Heart right ventricle (tissue), 16 donors: Measurements from ENCODE around the gene PIM3. TPM values are rescaled to one million over a fixed set of nuclear protein-coding genes. Genes with fewer than 3 reads are reported as not detected.

Source experiments
- ATAC-seq, 8 donors: fragments of 200-7000 bp; cut with Tn5 transposase; one replicate each; pipeline ENCODE4 v1.9.1; 2020; ENCODE audit warnings: mild to moderate bottlenecking in 8 of 8, moderate library complexity in 8 of 8, moderate number of reproducible peaks in 1 of 8
- DNase-seq, 2 donors: peaks; one replicate each; pipeline ENCODE4 v3.0.0-alpha.2; 2020
- H3K27ac ChIP-seq, 10 donors: fragments of 200-600 bp; sonication (generic) in 2 of 10; one replicate each; pipeline versions ENCODE4 v1.5.0 to v1.8.0; 2020 to 2022; ENCODE audit warnings: mild to moderate bottlenecking in 3 of 10
- H3K27me3 ChIP-seq, 7 donors: fragments of 200-600 bp; one replicate each; pipeline ENCODE4 v1.8.0; 2021 to 2022; ENCODE audit warnings: mild to moderate bottlenecking in 2 of 7
- H3K36me3 ChIP-seq, 9 donors: fragments of 200-600 bp; sonication (generic) in 1 of 9; one replicate each; pipeline versions ENCODE4 v1.5.0 to v1.8.0; 2020 to 2022; ENCODE audit warnings: mild to moderate bottlenecking in 2 of 9
- H3K4me1 ChIP-seq, 9 donors: fragments of 200-600 bp; sonication (generic) in 1 of 9; one replicate each; pipeline versions ENCODE4 v1.5.0 to v1.8.0; 2020 to 2022; ENCODE audit warnings: mild to moderate bottlenecking in 4 of 9
- H3K4me3 ChIP-seq, 10 donors: fragments of 200-600 bp; sonication (generic) in 2 of 10; one replicate each; pipeline versions ENCODE4 v1.5.0 to v1.8.0; 2020 to 2022; ENCODE audit warnings: mild to moderate bottlenecking in 7 of 10, moderate library complexity in 2 of 10
- H3K9me3 ChIP-seq, 11 donors: fragments of 200-600 bp in 10 of 11; sonication (generic) in 2 of 11; one replicate each; pipeline versions ENCODE4 v1.5.0 to v1.8.0; 2013 to 2022; ENCODE audit warnings: mild to moderate bottlenecking in 2 of 11, control low read depth in 1 of 11, moderate library complexity in 1 of 11
- WGBS, 2 donors: extraction: QIAGEN DNeasy Blood & Tissue Kit; methylation state at CpG; one replicate each; pipeline ENCODE4 v1.1.7; 2013; ENCODE audit warnings: inconsistent platforms in 1 of 2; 5-methylcytosine and 5-hydroxymethylcytosine counted together
- intact Hi-C, 10 donors: fragments of 100-400 bp; cut with DNase I; formaldehyde crosslinking; loops; one replicate each; pipeline versions ENCODE4 v1.11.1 to v1.14.2; 2022
- polyA plus RNA-seq, 2 donors: library from polyadenylated mRNA; stranded (reverse); fragments of 200-250 nt; gene quantifications; one replicate each; pipeline ENCODE4 v1.2.3, GENCODE V29; 2013
- total RNA-seq, 10 donors: library from RNA; stranded (reverse); fragmentation: NEBNext Ultra II Directional in 3 of 10; extraction: Animal tissue kit (Norgen Biotek cat#: 25700) in 3 of 10; gene quantifications; one replicate each; pipeline versions ENCODE4 v1.2.1 to v1.2.4, GENCODE V29; 2021 to 2023
- TF ChIP-seq, protein P1 (sequence below), 9 donors: fragments of 200-600 bp; sonication (generic) in 2 of 9; IDR thresholded peaks; one replicate each; pipeline versions ENCODE4 v1.5.0 to v1.8.0; 2021 to 2022; ENCODE audit warnings: antibody characterized with exemption in 9 of 9, mild to moderate bottlenecking in 5 of 9, moderate library complexity in 1 of 9
- donor health status: Arrhythmogenic right ventricular cardiomyopathy.
- donor health status: ischemic (EF 13 %, LVEDD 7.1; RV severe dilation, severe dysfunction).
- donor health status: healthy with polysubstance abuse.
- donor health status: DM: no; HTN: yes; CAD: no.
- donor health status: DM: no; HTN: no; CAD: no.
- donor health status: ischemic (EF 25% LVEDD 6.9; RV normal size, moderate dysfunction).
- donor health status: ischemic (EF 25% LVEDD 5.7; RV mildly dilated, moderate dysfunction).
- donor health status: healthy.
- donor health status: DM: yes; HTN: yes; CAD: no.
- donor health status: Ischemic cardiomyopathy.
- donor health status: ischemic (EF 35%, LVEDD 5.7; RV mildly dilated, moderate dysfunction).
- donor health status: nonischemic (EF 11% LVEDD 7.7; RV severe dilation, severe dysfunction).
- donor health status: DM: yes; HTN: yes; CAD: no.
- donor health status: PGD.
- donor health status: ischemic (EF 29% LVEDD 5.4; RV normal size, mild dysfunction).
- donor health status: nonischemic (EF 23%, LVEDD 6.1; RV moderate dilation, normal function).

The PIM3 gene
- total and polyA plus RNA-seq, 12 donors = 27.4 to 81.6 (median 43.7) TPM

DNA sequence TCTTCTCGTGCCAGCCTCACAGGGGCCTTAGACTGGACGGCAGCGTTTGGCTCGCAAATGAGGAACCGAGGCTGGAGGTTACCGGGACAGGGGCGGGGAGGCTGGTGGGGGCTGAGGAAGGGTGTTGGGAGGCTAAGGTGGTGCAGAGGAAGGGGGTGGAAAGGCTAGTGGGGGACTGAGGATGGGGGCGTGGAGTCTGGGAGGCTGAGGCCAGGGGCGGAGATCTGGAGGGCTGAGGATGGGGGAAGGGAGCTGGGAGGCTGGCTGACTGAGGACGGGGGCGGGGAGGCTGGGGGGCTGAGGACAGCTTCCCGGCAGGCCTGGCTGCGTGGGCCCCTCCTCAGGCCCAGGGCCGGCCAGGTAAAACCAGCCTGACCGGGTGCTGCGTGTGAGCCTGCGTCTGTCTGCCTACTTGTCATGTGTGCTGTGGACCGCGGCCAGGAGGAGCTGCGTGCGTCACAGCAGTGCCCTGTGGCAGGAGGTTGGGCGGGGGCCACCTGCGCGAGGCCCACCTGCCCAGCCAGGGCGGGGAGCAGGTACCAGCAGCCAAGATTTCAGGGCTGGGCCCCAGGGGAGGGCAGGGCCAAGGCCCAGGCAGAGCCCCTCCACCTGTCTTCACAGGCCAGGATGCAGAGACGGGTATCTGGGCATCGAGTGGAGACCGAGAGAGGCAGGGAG lies 9.4 kb upstream of the PIM3 start:
- H3K27ac ChIP-seq = no peak overlapping the region
- 93 to 94% methylated on average over 28 of the region's 28 CpGs for WGBS, 2 donors
- H3K27me3 ChIP-seq = no peaks in the 10 kb centered on the region
- H3K4me3 ChIP-seq = no peak overlapping the region
- intact Hi-C loops = no loop called here
- H3K9me3 ChIP-seq = no peaks in the 10 kb centered on the region
- TF ChIP-seq, protein P1, sequence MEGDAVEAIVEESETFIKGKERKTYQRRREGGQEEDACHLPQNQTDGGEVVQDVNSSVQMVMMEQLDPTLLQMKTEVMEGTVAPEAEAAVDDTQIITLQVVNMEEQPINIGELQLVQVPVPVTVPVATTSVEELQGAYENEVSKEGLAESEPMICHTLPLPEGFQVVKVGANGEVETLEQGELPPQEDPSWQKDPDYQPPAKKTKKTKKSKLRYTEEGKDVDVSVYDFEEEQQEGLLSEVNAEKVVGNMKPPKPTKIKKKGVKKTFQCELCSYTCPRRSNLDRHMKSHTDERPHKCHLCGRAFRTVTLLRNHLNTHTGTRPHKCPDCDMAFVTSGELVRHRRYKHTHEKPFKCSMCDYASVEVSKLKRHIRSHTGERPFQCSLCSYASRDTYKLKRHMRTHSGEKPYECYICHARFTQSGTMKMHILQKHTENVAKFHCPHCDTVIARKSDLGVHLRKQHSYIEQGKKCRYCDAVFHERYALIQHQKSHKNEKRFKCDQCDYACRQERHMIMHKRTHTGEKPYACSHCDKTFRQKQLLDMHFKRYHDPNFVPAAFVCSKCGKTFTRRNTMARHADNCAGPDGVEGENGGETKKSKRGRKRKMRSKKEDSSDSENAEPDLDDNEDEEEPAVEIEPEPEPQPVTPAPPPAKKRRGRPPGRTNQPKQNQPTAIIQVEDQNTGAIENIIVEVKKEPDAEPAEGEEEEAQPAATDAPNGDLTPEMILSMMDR (IDR thresholded peaks at IDR 0.05) = no peak
- peaks cover 24 to 53% (median 34%) of the 10 kb centered on the region in 9 donors for H3K4me1 ChIP-seq
- DNase-seq = no peak
- no peaks in the 10 kb centered on the region for H3K36me3 ChIP-seq
- ATAC-seq = no peak

DNA sequence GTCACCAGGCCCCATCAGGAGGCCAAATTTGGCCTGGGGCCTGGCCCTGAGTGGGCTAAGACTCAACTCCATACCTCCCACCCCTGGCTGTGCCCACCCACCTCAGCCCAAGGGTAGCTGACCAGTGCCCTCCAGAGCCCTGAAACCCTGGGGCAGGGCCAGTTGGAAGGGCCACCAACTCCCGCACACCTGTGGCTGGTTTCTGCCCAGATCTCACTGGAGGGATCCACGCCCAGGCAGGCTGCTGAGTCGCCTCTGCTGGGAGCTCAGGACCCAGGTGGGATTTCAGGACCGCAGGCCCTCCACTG lies 8.9 kb upstream of the PIM3 start:
- peaks cover 24 to 58% (median 38%) of the 10 kb centered on the region in 9 donors for H3K4me1 ChIP-seq
- H3K27ac ChIP-seq = no peak overlapping the region
- no peak overlapping the region for H3K4me3 ChIP-seq
- 88 to 94% methylated on average over 4 of the region's 4 CpGs for WGBS, 2 donors
- H3K36me3 ChIP-seq = no peaks in the 10 kb centered on the region
- DNase-seq = no peak
- H3K9me3 ChIP-seq = no peaks in the 10 kb centered on the region
- no peaks in the 10 kb centered on the region for H3K27me3 ChIP-seq
- no peak for ATAC-seq
- intact Hi-C loops = no loop called here
- TF ChIP-seq, protein P1 (IDR thresholded peaks at IDR 0.05) = no peak

DNA sequence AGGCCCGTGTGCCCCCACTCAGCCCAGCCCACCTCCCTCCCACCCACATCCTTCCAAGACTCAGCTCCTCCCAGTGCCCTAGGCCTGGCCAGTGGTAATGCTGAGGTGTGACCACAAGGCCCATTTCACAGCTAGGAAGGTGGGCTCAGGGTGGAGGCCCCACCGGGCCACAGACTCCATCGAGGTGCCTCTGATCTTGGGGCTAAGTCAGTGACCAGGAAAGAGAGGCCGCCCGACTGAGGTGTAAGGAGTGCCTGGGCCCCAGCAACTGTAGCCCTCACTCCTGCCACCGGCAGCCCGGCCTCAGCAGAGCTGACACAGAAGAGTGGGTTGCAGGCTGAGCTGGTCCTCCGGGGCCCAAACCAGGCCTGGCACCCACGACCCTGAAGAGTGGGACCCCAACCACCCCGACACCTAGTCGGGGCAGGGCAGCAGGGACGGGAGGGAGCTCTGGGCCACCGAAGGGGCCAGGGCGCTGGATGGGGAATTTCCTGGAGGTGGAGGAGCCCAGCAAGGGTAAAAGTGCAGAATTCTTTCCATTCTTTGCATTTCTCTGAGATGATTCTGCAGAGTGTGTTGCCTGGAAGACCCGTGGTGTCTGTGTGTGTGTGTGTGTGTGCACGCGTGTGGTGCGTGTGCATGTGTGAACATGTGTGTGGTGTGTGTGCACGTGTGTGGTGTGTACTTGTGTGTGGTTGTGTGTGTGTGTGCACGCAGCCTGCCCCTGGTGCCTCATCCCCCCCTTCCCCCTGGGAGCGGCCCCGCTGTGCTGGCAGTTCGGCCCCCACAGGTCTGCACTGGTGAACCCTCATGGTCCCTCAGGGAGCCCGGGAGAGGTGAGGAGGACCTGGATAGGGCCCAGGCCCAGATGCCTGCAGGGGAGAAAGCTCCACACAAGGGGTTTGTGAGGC lies 8.3 kb upstream of the PIM3 start:
- H3K4me1 ChIP-seq = peaks cover 24 to 59% (median 38%) of the 10 kb centered on the region in 9 donors
- DNase-seq (no peak), ATAC-seq (no peak)
- no peak overlapping the region for H3K4me3 ChIP-seq
- 78 to 80% methylated on average over 24 of the region's 24 CpGs for WGBS, 2 donors
- no peaks in the 10 kb centered on the region for H3K36me3 ChIP-seq
- TF ChIP-seq, protein P1 (IDR thresholded peaks at IDR 0.05) = no peak
- no peaks in the 10 kb centered on the region for H3K27me3 ChIP-seq
- intact Hi-C loops = no loop called here
- H3K9me3 ChIP-seq = no peaks in the 10 kb centered on the region
- H3K27ac ChIP-seq = peak overlapping the region in 2 of 10 donors; percentile 87 to 92

DNA sequence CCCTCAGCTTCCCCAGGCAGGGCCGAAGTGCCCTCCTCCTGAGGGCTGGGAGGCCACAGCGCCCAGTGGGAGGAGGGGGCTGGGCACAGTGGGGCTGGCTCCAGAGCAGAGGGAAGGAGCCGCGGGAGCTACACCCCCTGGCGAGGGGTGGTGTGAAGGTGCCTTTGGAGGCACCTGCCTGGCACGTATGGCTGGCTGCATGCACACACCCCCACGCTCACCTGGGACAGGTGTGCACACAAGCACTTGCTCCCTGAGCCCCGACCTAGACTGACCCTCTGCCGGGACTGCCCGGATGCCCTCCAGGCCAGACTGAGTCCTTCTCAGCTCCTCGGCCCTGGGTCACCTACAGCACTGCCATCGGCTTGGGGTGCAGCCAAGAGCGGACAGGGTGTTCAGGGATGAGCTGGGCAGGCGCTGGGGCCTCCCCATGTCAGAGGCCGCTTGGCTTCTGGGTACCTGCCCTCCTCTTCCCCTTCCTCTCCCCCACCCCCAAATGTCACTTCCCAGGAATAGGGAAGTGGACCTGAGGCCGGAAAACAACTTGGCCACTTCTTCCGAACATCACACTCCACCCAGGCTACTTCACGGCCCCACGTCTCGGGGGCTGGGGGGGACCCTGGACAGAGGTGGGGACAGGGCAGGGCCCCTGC lies 7.4 kb upstream of the PIM3 start:
- Histone ChIP-seq H3K36me3 (no peaks in the 10 kb centered on the region), H3K27me3 (no peaks in the 10 kb centered on the region), H3K27ac (peak overlapping the region in 9 of 10 donors; percentile 53 to 93 (median 87)), H3K4me1 (peaks cover 24 to 59% (median 38%) of the 10 kb centered on the region in 9 donors), H3K4me3 (no peak overlapping the region), H3K9me3 (no peaks in the 10 kb centered on the region)
- DNase-seq = peak in 1 of 2 donors; percentile 42
- intact Hi-C loops = no loop called here
- 68 to 75% methylated on average over 20 of the region's 20 CpGs for WGBS, 2 donors
- ATAC-seq = peak in 4 of 8 donors; percentile 2 to 11 (median 6)
- TF ChIP-seq, protein P1 (IDR thresholded peaks at IDR 0.05) = no peak
